Parietal lobe (tissue), 2 donors: ENCODE results near the gene EMC9. TPM values are rescaled to one million over a fixed set of nuclear protein-coding genes. Genes with fewer than 3 reads are reported as not detected.

Experiments
- small RNA-seq: library from RNA; depleted of rRNA; stranded (forward); fragments of <200 nt; gene quantifications from one replicate; pipeline ENCODE3, GENCODE V24; 2014; ENCODE audit warnings: low replicate concordance
- total RNA-seq: library from RNA; depleted of rRNA; stranded (reverse); fragments of >200 nt; gene quantifications from one replicate; pipeline ENCODE4 v1.2.3, GENCODE V29; 2014

EMC9 gene
- 10.0 TPM for total RNA-seq

GRCh38 chr14:24141097-24141880 is at the start of gene EMC9:
Gene EMC9, minus strand, starts transcription at chr14:24141591. Its CDS starts 287 bp downstream, at chr14:24141304.

GRCh38 chr14:24188251-24189058 is 47.1 kb upstream of the EMC9 start, which contains the start of gene IPO4:
Gene IPO4, minus strand, starts transcription at chr14:24188816. Its CDS starts 29 bp downstream, at chr14:24188787.

GRCh38 chr14:24171422-24172260 is 30.2 kb upstream of the EMC9 start, which contains the start of gene REC8:
Gene REC8, plus strand, starts transcription at chr14:24172080. Its CDS starts 473 bp downstream, at chr14:24172553.

GRCh38 chr14:24160850-24161804 is 19.7 kb upstream of the EMC9 start, which contains the start of gene IRF9:
Gene IRF9, plus strand, starts transcription at chr14:24161265. Its CDS starts 880 bp downstream, at chr14:24162145.

GRCh38 chr14:24146978-24147760 is 5.8 kb upstream of the EMC9 start, which contains the start of gene RNF31:
Gene RNF31, plus strand, starts transcription at chr14:24147498. Its CDS starts 201 bp downstream, at chr14:24147699.

GRCh38 chr14:24146453-24146977 is 5.1 kb upstream of the EMC9 start, which contains the start of gene PSME2:
Gene PSME2, minus strand, starts transcription at chr14:24146610. Its CDS starts 29 bp downstream, at chr14:24146581.

GRCh38 chr14:24135834-24136683 is 5.3 kb downstream of the EMC9 start, which contains the start of gene PSME1:
Gene PSME1, plus strand, starts transcription at chr14:24136194. Its CDS starts 69 bp downstream, at chr14:24136263.

GRCh38 chr14:24130380-24130716 is 11.0 kb downstream of the EMC9 start, which contains the start of gene FITM1:
Gene FITM1, plus strand, starts transcription at chr14:24130659. Its CDS starts 905 bp downstream, at chr14:24131564.

GRCh38 chr14:24114532-24115421 is 26.6 kb downstream of the EMC9 start, which contains the start of the genes DCAF11 and NRL:
Gene DCAF11, plus strand, starts transcription at chr14:24114777. Its CDS starts 818 bp downstream, at chr14:24115595.
Gene NRL, minus strand, starts transcription at chr14:24114949. Its CDS starts 32,101 bp downstream, at chr14:24082848.

GRCh38 chr14:24093901-24094840 is 47.2 kb downstream of the EMC9 start, which contains the start of gene PCK2:
Gene PCK2, plus strand, starts transcription at chr14:24094311. Its CDS starts 95 bp downstream, at chr14:24094406.

Small RNAs within 50 kb of the gene (small RNA-seq; reads per million reads assigned to genes)
- not detected for gene AL136295.4
- gene IPO4 = not detected
- not detected for gene IRF9
- 0.18 reads per million for gene RNA5SP383

Other genes starting within 250 kb of the EMC9 start
- gene DHRS4, start 187.8 kb downstream of the EMC9 start, total RNA-seq = 6.3 TPM
- 4.4 TPM for gene DHRS4L2, start 152.7 kb downstream of the EMC9 start, total RNA-seq
- gene CARMIL3, start 89.6 kb downstream of the EMC9 start, total RNA-seq = 51.6 TPM
- gene CPNE6, start 70.0 kb downstream of the EMC9 start, total RNA-seq = 27.2 TPM
- 2.2 TPM for gene PCK2, start 47.3 kb downstream of the EMC9 start, total RNA-seq
- gene DCAF11, start 26.8 kb downstream of the EMC9 start, total RNA-seq = 64.2 TPM
- gene NRL, start 26.6 kb downstream of the EMC9 start, total RNA-seq = 2.2 TPM
- 0.94 TPM for gene FITM1, start 10.9 kb downstream of the EMC9 start, total RNA-seq
- gene PSME1, start 5.4 kb downstream of the EMC9 start, total RNA-seq = 23.2 TPM
- 22.2 TPM for gene PSME2, start 5.0 kb upstream of the EMC9 start, total RNA-seq
- gene RNF31, start 5.9 kb upstream of the EMC9 start, total RNA-seq = 38.5 TPM
- gene IRF9, start 19.7 kb upstream of the EMC9 start, total RNA-seq = 17.5 TPM
- gene REC8, start 30.5 kb upstream of the EMC9 start, total RNA-seq = 33.8 TPM
- 18.2 TPM for gene IPO4, start 47.2 kb upstream of the EMC9 start, total RNA-seq
- 20.7 TPM for gene TM9SF1, start 53.9 kb upstream of the EMC9 start, total RNA-seq
- gene TSSK4, start 64.1 kb upstream of the EMC9 start, total RNA-seq = not detected
- 35.1 TPM for gene CHMP4A, start 71.9 kb upstream of the EMC9 start, total RNA-seq
- 25.0 TPM for gene MDP1, start 74.5 kb upstream of the EMC9 start, total RNA-seq
- gene NEDD8, start 90.8 kb upstream of the EMC9 start, total RNA-seq = 62.3 TPM
- 34.7 TPM for gene GMPR2, start 91.3 kb upstream of the EMC9 start, total RNA-seq
- gene TINF2, start 101.0 kb upstream of the EMC9 start, total RNA-seq = 51.3 TPM
- 4.4 TPM for gene TGM1, start 121.6 kb upstream of the EMC9 start, total RNA-seq
- gene RABGGTA, start 130.0 kb upstream of the EMC9 start, total RNA-seq = 30.7 TPM
- 13.8 TPM for gene DHRS1, start 158.2 kb upstream of the EMC9 start, total RNA-seq
- 25.4 TPM for gene NOP9, start 158.3 kb upstream of the EMC9 start, total RNA-seq
- gene CIDEB, start 166.4 kb upstream of the EMC9 start, total RNA-seq = 5.6 TPM
- gene LTB4R2, start 168.5 kb upstream of the EMC9 start, total RNA-seq = 2.2 TPM
- 1.6 TPM for gene LTB4R, start 169.9 kb upstream of the EMC9 start, total RNA-seq
- 3.1 TPM for gene ADCY4, start 193.5 kb upstream of the EMC9 start, total RNA-seq
- gene RIPK3, start 198.4 kb upstream of the EMC9 start, total RNA-seq = not detected
- gene NFATC4, start 226.6 kb upstream of the EMC9 start, total RNA-seq = 4.4 TPM